Measurements from ENCODE around the gene SEC31B.

DNA sequence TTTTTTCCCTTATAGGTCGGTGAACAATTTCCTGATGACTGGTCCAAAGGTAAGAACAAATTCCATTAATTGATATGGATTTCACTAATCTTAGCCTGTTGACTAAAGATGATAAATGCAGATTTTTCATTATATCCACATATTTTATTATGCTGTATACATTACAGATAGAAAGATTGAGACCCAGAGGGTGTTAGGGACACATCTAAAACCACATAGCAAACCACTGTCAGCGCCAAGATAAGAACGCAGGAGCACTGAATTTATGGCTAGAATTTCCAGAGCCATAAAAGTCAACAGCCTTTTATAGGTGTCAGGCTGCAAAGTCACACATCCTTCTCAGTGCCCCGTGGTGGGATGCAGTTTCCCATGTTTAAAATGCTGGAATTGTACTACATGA is 40.6 kb downstream of the SEC31B start:
- TF ChIP-seq, protein P1, sequence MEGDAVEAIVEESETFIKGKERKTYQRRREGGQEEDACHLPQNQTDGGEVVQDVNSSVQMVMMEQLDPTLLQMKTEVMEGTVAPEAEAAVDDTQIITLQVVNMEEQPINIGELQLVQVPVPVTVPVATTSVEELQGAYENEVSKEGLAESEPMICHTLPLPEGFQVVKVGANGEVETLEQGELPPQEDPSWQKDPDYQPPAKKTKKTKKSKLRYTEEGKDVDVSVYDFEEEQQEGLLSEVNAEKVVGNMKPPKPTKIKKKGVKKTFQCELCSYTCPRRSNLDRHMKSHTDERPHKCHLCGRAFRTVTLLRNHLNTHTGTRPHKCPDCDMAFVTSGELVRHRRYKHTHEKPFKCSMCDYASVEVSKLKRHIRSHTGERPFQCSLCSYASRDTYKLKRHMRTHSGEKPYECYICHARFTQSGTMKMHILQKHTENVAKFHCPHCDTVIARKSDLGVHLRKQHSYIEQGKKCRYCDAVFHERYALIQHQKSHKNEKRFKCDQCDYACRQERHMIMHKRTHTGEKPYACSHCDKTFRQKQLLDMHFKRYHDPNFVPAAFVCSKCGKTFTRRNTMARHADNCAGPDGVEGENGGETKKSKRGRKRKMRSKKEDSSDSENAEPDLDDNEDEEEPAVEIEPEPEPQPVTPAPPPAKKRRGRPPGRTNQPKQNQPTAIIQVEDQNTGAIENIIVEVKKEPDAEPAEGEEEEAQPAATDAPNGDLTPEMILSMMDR (IDR thresholded peaks at IDR 0.05): no peak
- TF ChIP-seq ZFX (IDR thresholded peaks at IDR 0.05; ENCODE audit: borderline replicate concordance): no peak

Measured in 22Rv1 (cell line).